ENCODE results near the gene MKNK1. TPM values are rescaled to one million over a fixed set of nuclear protein-coding genes. Genes with fewer than 3 reads are reported as not detected.

The MKNK1 gene
- total RNA-seq, 1 experiment from 2014 or later, result 12.9 TPM

- Histone ChIP-seq H4K8ac (replicated peaks; ENCODE audit: insufficient read length, low read depth, low read length) (no peak overlapping the region), H2AFZ (ENCODE audit: low read length) (no peak overlapping the region), H3K23me2 (ENCODE audit: insufficient read length, low read depth, low read length, poor library complexity, severe bottlenecking) (peaks cover 3% of the 10 kb centered on the region), H2BK15ac (ENCODE audit: low read depth, low read length) (no peak overlapping the region), H3K9me3 (ENCODE audit: control insufficient read depth, low read depth, low read length) (no peaks in the 10 kb centered on the region), H3K18ac (ENCODE audit: insufficient read length, low read depth, low read length) (no peak overlapping the region), H2BK5ac (ENCODE audit: insufficient read length, low read length) (no peak overlapping the region), H3K4me2 (ENCODE audit: insufficient read depth, insufficient read length, low read length) (no peak overlapping the region), H3T11ph (ENCODE audit: low read length) (no peak overlapping the region), H3K4me1 (ENCODE audit: insufficient read depth, low read length) (peaks cover 3% of the 10 kb centered on the region; the same call in 1 of the 2 replicates), H3K79me2 (ENCODE audit: insufficient read depth, low read length) (no peaks in the 10 kb centered on the region), H2BK120ac (ENCODE audit: low read depth, low read length, poor library complexity, severe bottlenecking) (no peak overlapping the region), H3K9ac (ENCODE audit: extremely low read depth, insufficient read length, low read length) (no peak overlapping the region), H3K23ac (ENCODE audit: insufficient read length, low read depth, low read length) (no peak overlapping the region), H4K91ac (ENCODE audit: insufficient read length, low read depth, low read length) (no peak overlapping the region), H3K79me1 (ENCODE audit: insufficient read depth, low read depth, low read length, poor library complexity, severe bottlenecking) (no peaks in the 10 kb centered on the region), H4K20me1 (ENCODE audit: control insufficient read depth, insufficient read depth, insufficient read length) (no peaks in the 10 kb centered on the region), H3K27me3 (ENCODE audit: insufficient read depth, low read length) (peaks cover 35% of the 10 kb centered on the region), H2BK20ac (ENCODE audit: low read depth, low read length, poor library complexity, severe bottlenecking) (no peak overlapping the region), H3K27ac (ENCODE audit: insufficient read length, low read depth, low read length) (no peak overlapping the region), H3K4ac (ENCODE audit: low read depth, low read length) (no peak overlapping the region), H4K5ac (ENCODE audit: insufficient read length, low read depth, low read length) (no peak overlapping the region), H2BK12ac (ENCODE audit: insufficient read length, low read depth, low read length) (no peak overlapping the region), H3K56ac (ENCODE audit: insufficient read length, low read depth, low read length) (no peak overlapping the region), H2AK5ac (ENCODE audit: insufficient read length, low read length) (no peak overlapping the region), H3K14ac (ENCODE audit: insufficient read depth, low read length) (no peak overlapping the region)
- TF ChIP-seq, protein P1, sequence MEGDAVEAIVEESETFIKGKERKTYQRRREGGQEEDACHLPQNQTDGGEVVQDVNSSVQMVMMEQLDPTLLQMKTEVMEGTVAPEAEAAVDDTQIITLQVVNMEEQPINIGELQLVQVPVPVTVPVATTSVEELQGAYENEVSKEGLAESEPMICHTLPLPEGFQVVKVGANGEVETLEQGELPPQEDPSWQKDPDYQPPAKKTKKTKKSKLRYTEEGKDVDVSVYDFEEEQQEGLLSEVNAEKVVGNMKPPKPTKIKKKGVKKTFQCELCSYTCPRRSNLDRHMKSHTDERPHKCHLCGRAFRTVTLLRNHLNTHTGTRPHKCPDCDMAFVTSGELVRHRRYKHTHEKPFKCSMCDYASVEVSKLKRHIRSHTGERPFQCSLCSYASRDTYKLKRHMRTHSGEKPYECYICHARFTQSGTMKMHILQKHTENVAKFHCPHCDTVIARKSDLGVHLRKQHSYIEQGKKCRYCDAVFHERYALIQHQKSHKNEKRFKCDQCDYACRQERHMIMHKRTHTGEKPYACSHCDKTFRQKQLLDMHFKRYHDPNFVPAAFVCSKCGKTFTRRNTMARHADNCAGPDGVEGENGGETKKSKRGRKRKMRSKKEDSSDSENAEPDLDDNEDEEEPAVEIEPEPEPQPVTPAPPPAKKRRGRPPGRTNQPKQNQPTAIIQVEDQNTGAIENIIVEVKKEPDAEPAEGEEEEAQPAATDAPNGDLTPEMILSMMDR (conservative IDR thresholded peaks at IDR 0.05), result no peak
- peaks cover 94% of the 10 kb centered on the region for H3K27me3 Mint-ChIP-seq (ENCODE audit: low read depth)
- no peaks in the 10 kb centered on the region for H3K36me3 Mint-ChIP-seq (ENCODE audit: insufficient read depth in 1 of 3, low read depth in 3 of 3)
- no peak overlapping the region; a peak in 1 of 5 replicates for H3K4me3 Mint-ChIP-seq
- no CpG with 5 or more reads among the region's 3 CpGs for WGBS (ENCODE audit: extremely low coverage, insufficient read length, low lambda C conversion rate)
- peaks cover 26 to 32% of the 10 kb centered on the region in 2 experiments for H3K4me1 Mint-ChIP-seq
- peaks cover 0 to 2% of the 10 kb centered on the region in 2 experiments; a peak in 2 of 5 replicates for H3K9me3 Mint-ChIP-seq
- H3K27ac Mint-ChIP-seq, result no peak overlapping the region
- DNase-seq, result no peak
Observed at GRCh38 chr1:46532095-46532494, 72.0 kb downstream of the MKNK1 start.

All from H9 (cell line).